HEK293 (cell line): ENCODE results near the gene DLGAP4.

Experiments
- CTCF ChIA-PET: fragments of 350-600 bp; formaldehyde crosslinking; extraction: SDS; loops from one replicate; lab custom pipeline; 2021; ENCODE audit warnings: antibody characterized with exemption; lab: Yijun Ruan, JAX
- POLR2A ChIA-PET: fragments of 300-600 bp; formaldehyde crosslinking; extraction: SDS; loops from one replicate; lab custom pipeline; 2020; ENCODE audit warnings: antibody characterized with exemption, inconsistent platforms; lab: Yijun Ruan, JAX
- H3K27ac ChIP-seq: fragments of 200-500 bp; sonication (Bioruptor generic); 2 replicates; pipeline ENCODE4 v1.5.1; 2014; ENCODE audit warnings: low read depth, low read length, control low read depth, inconsistent platforms; ENCODE audit errors: extremely low read depth
- H3K36me3 ChIP-seq, 2 experiments: fragments of 200-500 bp in 1 of 2; sonication (Bioruptor generic) in 1 of 2; 1 replicate in 1 of 2; 2 replicates in 1 of 2; pipeline ENCODE4 v1.5.1; 2014 to 2017; ENCODE audit warnings: inconsistent platforms in 2 of 2, low read length in 2 of 2; ENCODE audit not compliant: control insufficient read depth in 2 of 2, insufficient read depth in 1 of 2
- H3K4me1 ChIP-seq: fragments of 200-500 bp; sonication (Bioruptor generic); 2 replicates; pipeline ENCODE4 v1.5.1; 2014; ENCODE audit warnings: mild to moderate bottlenecking, low read length, inconsistent platforms; ENCODE audit not compliant: control insufficient read depth, insufficient read depth
- H3K4me3 ChIP-seq: 2 replicates; pipeline ENCODE4 v1.5.1; 2011; ENCODE audit warnings: low read depth, mild to moderate bottlenecking, control low read depth, low read length, moderate library complexity
- H3K9me3 ChIP-seq: fragments of 200-500 bp; sonication (Bioruptor generic); 2 replicates; pipeline ENCODE4 v1.5.1; 2014; ENCODE audit warnings: low read depth, low read length, inconsistent platforms; ENCODE audit not compliant: control insufficient read depth, insufficient read depth
- FEZF1 ChIP-seq: fragments of 450-650 bp; formaldehyde crosslinking; IDR thresholded peaks from 2 replicates; pipeline ENCODE4 v1.5.1; 2016; ENCODE audit warnings: missing biosample characterization, missing genetic modification characterization
- GLI4 ChIP-seq: fragments of 450-650 bp; formaldehyde crosslinking; IDR thresholded peaks from 2 replicates; pipeline ENCODE4 v1.5.1; 2016; ENCODE audit warnings: missing biosample characterization, missing genetic modification characterization
- HIC1 ChIP-seq: fragments of 450-650 bp; formaldehyde crosslinking; IDR thresholded peaks from 2 replicates; pipeline ENCODE4 v1.5.1; 2016; ENCODE audit warnings: missing biosample characterization, missing genetic modification characterization
- REPIN1 ChIP-seq: fragments of 450-650 bp; formaldehyde crosslinking; IDR thresholded peaks from 2 replicates; pipeline ENCODE4 v1.5.1; 2017; ENCODE audit warnings: missing biosample characterization, missing genetic modification characterization, low read depth
- SALL2 ChIP-seq: fragments of 450-650 bp; formaldehyde crosslinking; IDR thresholded peaks from 2 replicates; pipeline ENCODE4 v1.5.0; 2017; ENCODE audit warnings: missing biosample characterization, mild to moderate bottlenecking, missing genetic modification characterization, borderline replicate concordance
- YY2 ChIP-seq: fragments of 450-650 bp; formaldehyde crosslinking; IDR thresholded peaks from 2 replicates; pipeline ENCODE4 v1.5.1; 2016; ENCODE audit warnings: missing biosample characterization, missing genetic modification characterization
- ZBTB49 ChIP-seq: fragments of 450-650 bp; formaldehyde crosslinking; IDR thresholded peaks from 2 replicates; pipeline ENCODE4 v1.5.1; 2016; ENCODE audit warnings: missing biosample characterization, missing genetic modification characterization, low read depth
- ZEB2 ChIP-seq: fragments of 450-650 bp; formaldehyde crosslinking; IDR thresholded peaks from 2 replicates; pipeline ENCODE4 v1.5.1; 2016; ENCODE audit warnings: missing biosample characterization, missing genetic modification characterization
- ZFP37 ChIP-seq: fragments of 450-650 bp; formaldehyde crosslinking; IDR thresholded peaks from 2 replicates; pipeline ENCODE4 v1.5.1; 2016; ENCODE audit warnings: missing biosample characterization, missing genetic modification characterization
- ZIC2 ChIP-seq: fragments of 450-650 bp; formaldehyde crosslinking; IDR thresholded peaks from 2 replicates; pipeline ENCODE4 v1.5.1; 2016; ENCODE audit warnings: missing biosample characterization, missing genetic modification characterization
- ZNF114 ChIP-seq: fragments of 450-650 bp; formaldehyde crosslinking; IDR thresholded peaks from 2 replicates; pipeline ENCODE4 v1.5.0; 2017; ENCODE audit warnings: missing biosample characterization, missing genetic modification characterization
- ZNF2 ChIP-seq: fragments of 450-650 bp; formaldehyde crosslinking; IDR thresholded peaks from 2 replicates; pipeline ENCODE4 v1.5.1; 2016; ENCODE audit warnings: missing biosample characterization, missing genetic modification characterization
- ZNF214 ChIP-seq: fragments of 450-650 bp; formaldehyde crosslinking; IDR thresholded peaks from 2 replicates; pipeline ENCODE4 v1.5.1; 2017; ENCODE audit warnings: missing biosample characterization, mild to moderate bottlenecking, missing genetic modification characterization, borderline replicate concordance
- ZNF221 ChIP-seq: fragments of 450-650 bp; formaldehyde crosslinking; IDR thresholded peaks from 2 replicates; pipeline ENCODE4 v1.5.1; 2017; ENCODE audit warnings: missing biosample characterization, missing genetic modification characterization, borderline replicate concordance
- ZNF223 ChIP-seq: fragments of 450-650 bp; formaldehyde crosslinking; IDR thresholded peaks from 2 replicates; pipeline ENCODE4 v1.5.1; 2016; ENCODE audit warnings: missing biosample characterization, missing genetic modification characterization
- ZNF26 ChIP-seq: fragments of 450-650 bp; formaldehyde crosslinking; IDR thresholded peaks from 2 replicates; pipeline ENCODE4 v1.5.1; 2016; ENCODE audit warnings: missing biosample characterization, missing genetic modification characterization
- ZNF404 ChIP-seq: fragments of 450-650 bp; formaldehyde crosslinking; IDR thresholded peaks from 2 replicates; pipeline ENCODE4 v1.5.1; 2017; ENCODE audit warnings: missing biosample characterization, missing genetic modification characterization
- ZNF449 ChIP-seq: fragments of 450-650 bp; formaldehyde crosslinking; IDR thresholded peaks from 2 replicates; pipeline ENCODE4 v1.5.1; 2017; ENCODE audit warnings: missing biosample characterization, mild to moderate bottlenecking, missing genetic modification characterization, moderate library complexity
- ZNF600 ChIP-seq: fragments of 450-650 bp; formaldehyde crosslinking; IDR thresholded peaks from 2 replicates; pipeline ENCODE4 v1.5.1; 2016; ENCODE audit warnings: missing biosample characterization, missing genetic modification characterization
- ZNF658 ChIP-seq: fragments of 450-650 bp; formaldehyde crosslinking; IDR thresholded peaks from 2 replicates; pipeline ENCODE4; 2016; ENCODE audit warnings: missing biosample characterization, missing genetic modification characterization
- ZNF701 ChIP-seq: fragments of 450-650 bp; formaldehyde crosslinking; IDR thresholded peaks from 2 replicates; pipeline ENCODE4 v1.5.1; 2016; ENCODE audit warnings: missing biosample characterization, missing genetic modification characterization
- ZNF837 ChIP-seq: fragments of 450-650 bp; formaldehyde crosslinking; IDR thresholded peaks from 2 replicates; pipeline ENCODE4 v1.5.1; 2016; ENCODE audit warnings: missing biosample characterization, missing genetic modification characterization
- ZNF843 ChIP-seq: fragments of 450-650 bp; formaldehyde crosslinking; IDR thresholded peaks from 2 replicates; pipeline ENCODE4 v1.5.1; 2016; ENCODE audit warnings: missing biosample characterization, missing genetic modification characterization

DLGAP4 gene

GRCh38 chr20:36454698-36455427 lies 148.7 kb downstream of the DLGAP4 start (continued):
- TF ChIP-seq ZNF26 (tag by site-specific recombination) (no peak), ZEB2 (tag by site-specific recombination) (no peak), ZNF600 (no peak)

- POLR2A ChIA-PET, result no interaction called here
- H3K9me3 ChIP-seq, result no peaks in the 10 kb centered on the region
- H3K27ac ChIP-seq, result no peak overlapping the region
- H3K4me1 ChIP-seq, result no peaks in the 10 kb centered on the region
- no peak for TF ChIP-seq ZNF223 (tag by site-specific recombination)
- TF ChIP-seq FEZF1 (tag by site-specific recombination), result no peak
- no peaks in the 10 kb centered on the region for H3K36me3 ChIP-seq
- CTCF ChIA-PET, result no interaction called here
- no peak overlapping the region for H3K4me3 ChIP-seq
Observed at GRCh38 chr20:36455972-36456625, 150.0 kb downstream of the DLGAP4 start.

GRCh38 chr20:36460648-36461599 lies 154.8 kb downstream of the DLGAP4 start:
- Histone ChIP-seq H3K27ac (peak overlapping the region; percentile 28; the same call in 1 of the 2 replicates), H3K36me3 (no peaks in the 10 kb centered on the region), H3K9me3 (no peaks in the 10 kb centered on the region), H3K4me3 (peak overlapping the region; percentile 58), H3K4me1 (peaks cover 13% of the 10 kb centered on the region)
- CTCF ChIA-PET, result interaction anchor here (0.5 to 0.7 kb wide), 4 partner anchors 17 to 606 kb away, joined by 3 to 4 read pairs (median 3); no protein-coding TSS in a partner anchor
- POLR2A ChIA-PET, result interaction anchor here (0.7 to 1.0 kb wide), 2 partner anchors 21 to 112 kb away, joined by 3 read pairs; partner anchors contain the start of gene TGIF2
- TF ChIP-seq ZNF658 (tag by site-specific recombination) (no peak), GLI4 (no peak), ZBTB49 (tag by site-specific recombination) (no peak), ZNF837 (no peak), SALL2 (tag by site-specific recombination) (no peak), ZNF449 (tag by site-specific recombination) (no peak), ZNF701 (tag by site-specific recombination) (no peak), ZNF404 (tag by site-specific recombination) (no peak), ZNF221 (no peak), YY2 (tag by site-specific recombination) (no peak), HIC1 (tag by site-specific recombination) (peak; percentile 43; the same call in 1 of the 2 replicates), ZIC2 (tag by site-specific recombination) (no peak), ZNF114 (tag by site-specific recombination) (no peak), ZNF214 (tag by site-specific recombination) (no peak), REPIN1 (tag by site-specific recombination) (no peak), ZNF843 (no peak), ZFP37 (no peak), ZNF2 (tag by site-specific recombination) (peak; percentile 50; the same call in 1 of the 2 replicates)
